GM15510 (cell line): Measurements from ENCODE around the gene DNASE1L3.

ENCODE experiments used
- POLR2A ChIP-seq: IDR thresholded peaks from 3 replicates; pipeline ENCODE4 v1.6.1; 2011; ENCODE audit warnings: borderline replicate concordance; ENCODE audit not compliant: insufficient read length; ENCODE audit errors: extremely low read depth

The DNASE1L3 gene

GRCh38 chr3:58192069-58192468 lies 18.7 kb downstream of the DNASE1L3 start:
- no peak for TF ChIP-seq POLR2A

DNA sequence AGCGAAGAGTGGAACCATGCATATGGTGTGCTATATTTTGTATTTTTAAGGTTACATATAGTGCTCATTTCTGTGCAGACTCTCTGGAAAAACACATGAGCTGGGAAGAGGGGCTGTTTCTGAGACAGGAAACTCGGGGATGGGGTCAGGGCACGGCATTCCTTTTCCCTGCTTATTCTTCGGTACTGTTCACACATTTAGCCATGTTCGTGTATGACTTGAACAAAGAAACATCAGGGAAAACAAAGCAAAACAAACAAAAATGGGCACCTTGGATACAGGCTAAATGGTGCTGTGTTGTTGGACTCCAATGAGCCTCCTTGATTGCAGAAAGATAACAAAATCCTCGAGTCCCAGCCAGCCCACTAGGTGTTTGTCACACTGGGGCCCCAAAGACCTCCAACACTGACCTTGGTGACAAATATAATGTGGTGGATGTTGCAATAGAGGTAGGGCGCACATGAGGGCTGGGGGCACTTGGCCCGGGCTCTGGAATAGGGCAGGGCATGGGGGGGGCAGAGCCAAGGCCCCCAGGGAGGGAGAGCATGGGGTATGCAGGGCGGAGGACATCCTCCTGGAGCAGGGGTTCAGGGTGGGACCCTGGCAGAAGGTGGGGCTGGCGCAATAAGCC lies 19.3 kb downstream of the DNASE1L3 start:
- no peak for TF ChIP-seq POLR2A

- TF ChIP-seq POLR2A: no peak
Observed at GRCh38 chr3:58190882-58191281, 19.9 kb downstream of the DNASE1L3 start.

DNA sequence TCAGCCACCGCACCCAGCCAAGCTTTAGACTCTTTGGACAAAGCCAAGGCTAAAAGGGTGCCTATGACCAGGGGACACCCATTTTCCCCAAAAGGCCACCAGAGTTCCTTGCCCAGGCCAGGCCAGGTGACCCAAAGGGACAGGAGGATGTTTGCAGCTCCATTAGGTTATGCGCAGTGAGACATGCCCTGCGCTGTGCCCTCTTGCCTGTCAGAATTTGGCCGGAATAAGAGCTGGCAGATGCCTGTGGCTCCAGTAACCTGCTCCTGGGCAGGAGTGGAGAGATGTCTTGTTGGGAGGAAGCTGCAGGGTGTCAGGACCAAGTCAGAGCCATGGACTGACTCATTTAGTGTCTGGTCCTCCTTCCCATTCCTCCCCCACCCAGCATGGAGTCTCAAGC lies 20.5 kb downstream of the DNASE1L3 start:
- TF ChIP-seq POLR2A: no peak

- TF ChIP-seq POLR2A: no peak
Observed at GRCh38 chr3:58189691-58190090, 21.1 kb downstream of the DNASE1L3 start.

DNA sequence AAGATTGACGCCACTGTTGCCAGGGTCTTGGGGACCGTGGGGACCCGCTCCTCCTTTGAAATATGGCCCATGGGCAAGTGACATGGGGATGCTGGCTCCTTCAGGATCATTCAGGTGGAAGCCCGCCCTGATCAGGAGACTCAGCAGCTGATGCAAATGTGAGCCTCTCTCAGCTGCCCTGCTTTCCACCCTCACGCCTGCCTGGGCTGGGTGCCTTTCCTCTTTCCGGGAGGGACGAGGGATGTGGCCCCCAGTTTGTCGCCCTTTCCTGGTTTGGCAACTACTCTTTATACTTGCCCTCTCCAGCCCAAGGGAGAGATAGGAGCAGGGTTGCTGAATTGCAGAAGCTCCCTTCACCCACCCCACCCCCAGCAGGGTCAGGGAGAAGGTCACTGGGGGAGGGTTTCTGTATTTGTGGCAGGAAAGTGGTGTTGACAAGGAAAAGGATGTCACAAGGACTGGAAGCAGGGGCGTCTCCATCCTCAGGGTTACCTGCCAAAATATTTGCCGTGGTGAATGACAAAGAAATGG lies 21.8 kb downstream of the DNASE1L3 start:
- TF ChIP-seq POLR2A: no peak

GRCh38 chr3:58188173-58188564 lies 22.6 kb downstream of the DNASE1L3 start:
- no peak for TF ChIP-seq POLR2A

DNA sequence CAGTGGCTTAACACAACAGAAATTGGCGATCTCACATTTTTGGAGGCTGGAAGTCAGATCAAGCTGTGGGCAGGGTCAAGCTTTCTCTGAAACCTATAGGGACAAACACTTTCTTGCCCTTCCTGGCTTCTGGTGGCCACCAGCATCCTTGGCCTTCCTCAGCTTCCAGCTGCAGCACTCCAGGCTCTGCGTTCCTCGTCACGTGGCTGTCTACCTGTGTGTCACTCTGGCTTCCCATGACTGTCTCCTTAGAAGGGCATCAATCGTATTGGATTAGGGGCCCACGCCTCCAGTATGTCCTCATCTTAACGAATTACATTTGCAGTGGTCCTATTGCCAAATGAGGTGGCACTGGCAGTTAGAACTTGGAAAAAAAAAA lies 25.8 kb downstream of the DNASE1L3 start:
- no peak for TF ChIP-seq POLR2A

- no peak for TF ChIP-seq POLR2A
Observed at GRCh38 chr3:58184309-58184981, 26.3 kb downstream of the DNASE1L3 start.

DNA sequence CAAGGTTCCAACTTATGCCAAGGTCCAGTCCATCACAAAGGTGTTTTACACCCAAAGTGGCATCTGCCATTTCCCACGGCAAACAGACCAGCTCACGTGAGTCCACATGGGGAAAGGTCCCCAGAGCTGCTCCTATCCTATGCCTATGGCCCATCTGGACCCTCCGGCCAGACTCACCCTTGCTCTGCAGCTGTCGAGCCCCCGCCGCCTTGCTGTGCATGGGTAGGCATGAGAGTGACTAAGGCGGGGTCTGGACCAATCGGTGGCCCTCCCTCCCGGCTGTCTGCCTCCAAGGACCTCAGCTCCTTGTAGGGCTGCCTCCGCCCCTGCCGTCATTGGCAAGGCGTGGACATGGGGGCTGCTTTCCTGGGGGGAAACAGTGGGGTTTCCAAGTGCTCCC lies 26.9 kb downstream of the DNASE1L3 start:
- TF ChIP-seq POLR2A: no peak

DNA sequence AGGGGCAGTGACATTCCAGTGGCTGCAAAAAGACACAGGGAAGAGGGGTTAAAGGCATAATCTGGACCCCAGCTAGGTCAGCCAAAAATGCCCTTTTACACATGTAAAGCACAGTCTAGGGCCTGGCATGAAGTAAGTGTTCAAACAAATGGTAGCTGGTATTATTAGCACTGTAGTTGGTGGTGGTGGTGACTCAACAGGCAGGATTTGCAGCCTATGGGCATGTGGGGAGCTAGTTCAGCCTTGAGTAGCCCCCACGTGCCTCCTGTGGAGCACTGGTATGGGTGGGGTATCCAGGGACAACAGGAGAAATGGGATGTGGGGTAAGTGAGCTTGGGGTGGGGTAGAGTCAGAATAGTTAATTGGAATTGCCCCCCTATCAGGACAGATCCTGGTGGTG lies 27.6 kb downstream of the DNASE1L3 start:
- no peak for TF ChIP-seq POLR2A

GRCh38 chr3:58180940-58181587 lies 29.7 kb downstream of the DNASE1L3 start:
- TF ChIP-seq POLR2A: no peak

GRCh38 chr3:58180099-58180880 lies 30.5 kb downstream of the DNASE1L3 start:
- no peak for TF ChIP-seq POLR2A

GRCh38 chr3:58179235-58180098 lies 31.3 kb downstream of the DNASE1L3 start:
- no peak for TF ChIP-seq POLR2A
